Measurements from ENCODE around the gene HES3.
"Not testable (repeated sequence)": the region's sequence is repeated elsewhere in the genome, so short reads cannot be mapped to it uniquely, and the experiment has no call there.

HES3 gene

DNA sequence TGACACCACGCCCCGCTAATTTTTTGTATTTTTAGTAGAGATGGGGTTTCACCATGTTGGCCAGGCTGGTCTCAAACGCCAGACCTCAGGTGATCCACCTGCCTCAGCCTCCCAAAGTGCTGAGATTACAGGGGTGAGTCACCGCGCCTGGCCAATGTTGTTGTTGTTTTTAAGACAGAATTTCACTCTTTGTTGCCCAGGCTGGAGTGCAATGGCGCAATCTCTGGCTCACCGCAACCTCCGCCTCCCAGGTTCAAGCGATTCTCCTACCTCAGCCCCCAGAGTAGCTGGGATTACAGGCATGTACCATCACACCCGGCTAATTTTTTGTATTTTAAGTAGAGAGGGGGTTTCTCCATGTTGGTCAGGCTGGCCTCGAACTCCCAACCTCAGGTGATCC, 24.3 kb upstream of the HES3 start:
- not testable (repeated sequence) for DNase-seq (ENCODE audit: low read depth in 2 of 2)

DNA sequence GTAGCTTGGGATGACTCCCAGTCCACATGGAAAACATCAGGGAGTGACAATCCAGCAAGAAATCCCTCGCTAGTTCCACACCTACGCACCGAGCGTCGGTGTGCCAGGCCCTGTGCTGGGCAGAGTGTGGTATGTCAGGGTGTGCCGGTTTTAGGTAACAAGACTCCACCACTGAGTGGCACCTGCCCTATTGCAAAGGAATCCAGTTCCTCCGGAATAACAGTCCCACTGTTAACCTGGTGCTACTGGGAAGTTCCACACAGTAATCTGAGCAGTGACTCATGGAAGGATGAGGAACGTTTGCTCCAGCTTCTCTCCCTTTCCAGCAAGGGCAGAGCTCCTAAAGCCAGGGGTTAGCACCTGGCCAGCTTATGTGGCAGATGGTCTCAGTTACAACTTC, 23.7 kb upstream of the HES3 start:
- no peak for DNase-seq (ENCODE audit: low read depth in 2 of 2)

DNA sequence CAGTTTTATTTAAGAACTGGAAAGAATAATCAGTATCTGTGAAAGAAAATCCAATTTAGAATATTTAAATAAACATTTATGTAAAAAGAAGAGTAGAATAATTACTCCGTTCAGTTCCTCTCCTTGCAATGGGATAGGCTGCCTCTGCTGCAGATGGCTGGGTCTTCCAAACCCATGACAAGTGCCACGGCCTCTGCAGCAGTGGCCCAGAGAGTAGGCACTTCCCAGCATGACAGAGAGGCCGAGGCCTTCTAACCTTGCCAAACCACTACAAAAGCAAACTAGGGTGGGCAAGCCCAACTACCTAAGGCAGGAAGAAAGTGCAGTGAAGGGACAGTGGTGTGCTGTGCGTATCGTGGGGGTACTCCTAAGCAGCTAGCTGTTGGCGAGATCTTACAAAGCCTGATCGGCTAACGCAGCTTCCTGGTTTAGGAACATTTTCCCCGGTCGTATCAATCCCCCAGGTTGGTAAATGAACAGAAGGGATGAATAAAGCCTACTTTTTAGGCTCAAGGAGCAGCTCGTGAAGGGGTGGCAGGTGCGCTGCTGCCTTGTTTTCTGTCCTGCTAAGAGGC, 22.7 kb upstream of the HES3 start:
- no peak for DNase-seq (ENCODE audit: low read depth in 2 of 2)

DNA sequence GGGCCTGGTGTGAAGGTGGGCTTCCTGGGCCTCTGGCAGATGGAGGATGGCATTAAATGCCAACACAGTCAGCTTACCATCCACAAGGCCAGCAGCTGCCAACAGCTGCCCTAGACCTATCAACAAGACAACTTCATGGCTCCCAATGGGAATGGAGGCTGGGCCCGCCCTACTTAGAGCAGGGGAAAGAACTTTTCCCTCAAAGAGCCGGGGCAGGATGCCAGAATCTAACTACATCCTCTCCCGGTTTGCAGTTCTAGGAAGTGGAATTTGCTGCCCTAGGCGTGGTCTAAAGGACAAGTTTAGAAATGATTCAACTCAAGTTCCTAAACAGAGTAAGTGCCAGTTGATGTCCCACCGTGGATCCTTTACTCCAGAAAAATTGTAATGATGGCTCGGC, 21.3 kb upstream of the HES3 start:
- DNase-seq (ENCODE audit: low read depth in 2 of 2), result no peak

DNA sequence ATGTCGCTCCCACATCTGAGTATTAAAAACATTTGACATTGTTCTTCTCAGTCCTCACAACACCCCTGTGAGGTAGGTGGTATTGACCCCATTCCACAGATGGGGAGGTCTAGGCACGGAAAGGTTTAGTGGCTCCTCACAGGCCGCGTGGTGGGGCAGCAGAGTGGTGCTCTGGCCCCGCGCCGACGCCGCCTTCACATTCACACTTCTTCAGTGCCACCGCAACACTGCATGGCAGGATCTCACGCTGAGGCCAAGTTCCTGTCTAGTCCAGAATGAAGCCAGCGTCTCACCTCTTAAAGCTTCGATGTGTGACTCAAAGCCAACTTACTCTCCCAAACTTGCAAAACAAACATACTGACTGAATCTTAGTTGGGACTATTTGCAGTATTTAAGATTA, 20.4 kb upstream of the HES3 start:
- no peak for DNase-seq (ENCODE audit: low read depth in 2 of 2)

DNA sequence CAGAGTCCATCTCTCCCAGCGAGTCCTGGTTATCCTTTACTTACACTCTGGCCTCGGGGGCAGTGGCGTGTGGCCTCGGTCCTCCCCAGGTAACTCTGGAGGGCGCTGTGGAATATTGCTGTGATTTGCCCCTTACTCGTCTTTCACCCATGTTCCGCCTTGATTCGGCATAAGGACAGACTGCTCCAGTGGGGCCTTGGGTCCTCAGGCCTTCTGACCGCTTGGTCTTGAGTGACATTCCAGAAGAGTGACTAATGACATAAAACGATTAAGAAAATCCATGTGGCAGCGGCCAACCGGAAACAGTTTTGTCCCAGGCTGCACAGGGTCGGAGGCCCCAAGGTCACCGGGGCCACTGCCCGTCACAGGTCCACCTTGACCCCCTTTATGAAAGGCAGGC, 19.3 kb upstream of the HES3 start:
- no peak for DNase-seq (ENCODE audit: low read depth in 2 of 2)

DNA sequence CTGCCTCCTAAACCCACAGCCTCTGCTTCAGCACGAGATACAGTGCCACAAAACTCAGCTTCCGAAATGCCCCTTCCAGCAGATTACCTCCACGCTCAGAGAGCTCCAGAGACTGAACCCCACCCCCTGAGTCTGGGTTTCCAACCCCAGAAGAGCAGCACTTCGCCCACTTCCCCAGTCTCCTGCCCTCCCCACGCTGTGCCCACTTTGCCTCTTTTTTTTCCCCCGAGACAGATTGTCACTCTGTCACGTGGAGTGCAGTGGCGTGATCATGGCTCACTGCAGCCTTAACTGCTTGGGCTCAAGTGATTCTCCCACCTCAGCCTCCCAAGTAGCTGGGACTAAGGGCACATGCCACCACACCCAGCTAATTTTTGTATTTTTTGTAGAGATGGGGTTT, 18.3 kb upstream of the HES3 start:
- DNase-seq (ENCODE audit: low read depth in 2 of 2), result no peak

DNA sequence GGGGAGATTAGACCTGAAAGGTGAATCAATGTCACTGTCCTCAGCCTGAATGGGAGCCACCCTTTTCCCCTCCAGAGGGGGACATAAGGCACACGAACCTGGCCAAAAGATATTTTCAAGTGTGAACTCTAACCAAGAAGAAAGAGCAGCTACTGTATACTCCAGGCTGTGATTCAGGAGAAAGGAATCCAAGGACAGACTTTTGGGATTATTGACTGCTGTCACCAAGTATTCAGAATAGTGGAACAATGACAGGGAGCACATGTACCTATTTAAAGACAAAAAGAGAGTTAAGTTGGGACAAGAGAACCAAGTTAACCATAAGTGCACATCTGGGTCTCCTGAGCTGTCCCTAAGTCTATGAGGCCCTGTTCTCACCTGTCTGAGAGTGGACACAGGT, 10.6 kb upstream of the HES3 start:
- no peak for DNase-seq (ENCODE audit: low read depth in 2 of 2)

DNA sequence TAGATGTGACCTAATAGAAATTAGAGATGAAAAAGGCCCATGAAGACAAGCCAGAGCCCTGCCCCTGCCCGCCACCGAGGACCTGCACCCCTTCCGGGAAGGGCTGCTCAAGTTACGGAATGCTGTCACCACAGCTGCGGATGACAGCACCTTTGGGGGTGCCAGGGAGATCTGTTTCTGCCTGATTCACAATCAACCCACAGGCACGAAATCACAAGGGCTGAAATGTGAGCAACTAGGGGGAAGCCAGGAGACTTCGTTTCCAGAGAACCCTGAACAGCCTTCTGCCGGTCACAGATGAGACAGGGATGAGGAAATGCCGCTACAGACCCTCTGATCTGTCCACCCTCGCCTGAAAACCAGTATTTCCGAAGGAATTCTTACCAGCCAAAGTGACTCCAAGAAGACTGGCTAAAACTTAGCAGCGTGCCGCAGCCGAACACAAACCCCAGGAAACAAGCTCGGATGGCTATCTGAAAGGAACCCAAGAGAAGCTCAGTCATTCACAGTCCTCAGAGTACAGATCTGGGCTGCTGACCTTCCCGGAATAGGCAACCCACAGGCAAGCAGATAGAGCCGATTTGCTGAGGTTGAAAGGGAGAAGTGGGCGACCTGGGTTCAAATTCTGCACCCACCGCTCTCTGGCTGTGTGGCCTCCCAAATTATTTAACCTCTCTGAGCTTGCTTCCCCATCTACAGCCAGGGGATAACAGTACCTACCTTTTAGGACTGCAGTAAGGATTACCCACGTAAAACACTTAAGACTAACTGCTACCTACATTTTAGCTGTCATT, 9.3 kb upstream of the HES3 start:
- DNase-seq (ENCODE audit: low read depth in 2 of 2), result no peak

DNA sequence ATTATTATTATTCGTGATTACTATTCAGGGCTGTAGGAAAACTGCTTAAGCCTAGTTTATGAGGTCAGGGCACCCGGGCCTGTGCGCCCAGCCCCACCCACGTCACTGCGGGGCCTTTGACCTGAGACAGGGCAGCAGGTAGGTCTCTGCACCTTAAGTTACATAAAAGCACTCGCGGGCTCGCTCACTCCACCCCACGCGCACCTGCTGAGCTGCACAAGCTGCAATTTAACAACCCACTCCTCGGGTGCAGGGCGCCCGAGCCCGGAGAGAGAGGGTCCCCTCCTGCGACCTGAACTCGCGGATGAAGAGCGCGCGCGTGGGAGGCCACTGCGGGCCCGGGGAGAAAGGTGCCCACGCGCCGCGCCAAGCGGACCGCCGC, 8.7 kb upstream of the HES3 start:
- no peak for DNase-seq (ENCODE audit: low read depth in 2 of 2)

DNA sequence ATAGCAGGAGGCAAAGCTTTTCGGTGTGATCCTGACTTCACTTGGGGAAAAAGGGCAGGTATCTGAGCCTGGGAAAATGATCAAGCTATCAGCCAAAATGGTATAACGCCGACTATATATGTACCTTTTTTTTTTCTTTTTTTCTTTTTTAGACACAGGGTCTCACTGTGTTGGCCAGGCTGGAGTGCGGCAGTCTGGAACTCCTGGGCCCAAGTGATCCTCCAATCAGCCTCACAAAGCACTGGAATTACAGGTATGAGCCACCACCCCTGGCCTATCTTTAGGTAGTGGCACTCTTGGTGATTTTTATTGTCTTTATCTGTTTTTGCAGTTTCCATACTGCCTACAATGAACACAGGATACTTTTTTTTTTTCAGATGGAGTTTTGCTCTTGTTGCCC, 6.9 kb upstream of the HES3 start:
- no peak for DNase-seq (ENCODE audit: low read depth in 2 of 2)

DNA sequence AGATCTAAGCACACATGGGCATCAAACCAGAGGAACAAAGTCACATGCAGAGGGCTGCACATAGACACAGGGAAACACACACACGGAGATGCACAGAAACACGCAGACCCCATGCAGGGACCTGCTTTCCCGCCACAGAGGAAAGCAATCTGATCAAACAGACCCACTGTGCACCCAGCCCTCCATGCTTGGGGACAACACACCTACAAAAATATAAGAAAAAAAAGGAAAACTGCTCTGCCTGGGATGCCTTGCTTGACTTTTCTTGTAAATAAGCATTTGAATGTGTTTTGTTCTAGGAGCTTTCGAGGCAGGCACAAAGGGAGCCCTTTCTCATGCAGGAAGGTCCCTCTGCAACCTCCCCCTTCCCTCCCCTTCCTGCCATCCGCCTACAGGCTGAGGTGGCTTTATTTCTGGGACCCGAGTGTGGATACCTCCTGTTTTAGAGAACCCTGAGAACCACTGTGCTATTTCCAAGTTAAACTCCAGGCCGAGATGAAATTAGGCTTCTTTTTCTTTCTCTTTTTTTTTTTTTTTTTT, 4.7 kb upstream of the HES3 start:
- no peak for DNase-seq (ENCODE audit: low read depth in 2 of 2)

DNA sequence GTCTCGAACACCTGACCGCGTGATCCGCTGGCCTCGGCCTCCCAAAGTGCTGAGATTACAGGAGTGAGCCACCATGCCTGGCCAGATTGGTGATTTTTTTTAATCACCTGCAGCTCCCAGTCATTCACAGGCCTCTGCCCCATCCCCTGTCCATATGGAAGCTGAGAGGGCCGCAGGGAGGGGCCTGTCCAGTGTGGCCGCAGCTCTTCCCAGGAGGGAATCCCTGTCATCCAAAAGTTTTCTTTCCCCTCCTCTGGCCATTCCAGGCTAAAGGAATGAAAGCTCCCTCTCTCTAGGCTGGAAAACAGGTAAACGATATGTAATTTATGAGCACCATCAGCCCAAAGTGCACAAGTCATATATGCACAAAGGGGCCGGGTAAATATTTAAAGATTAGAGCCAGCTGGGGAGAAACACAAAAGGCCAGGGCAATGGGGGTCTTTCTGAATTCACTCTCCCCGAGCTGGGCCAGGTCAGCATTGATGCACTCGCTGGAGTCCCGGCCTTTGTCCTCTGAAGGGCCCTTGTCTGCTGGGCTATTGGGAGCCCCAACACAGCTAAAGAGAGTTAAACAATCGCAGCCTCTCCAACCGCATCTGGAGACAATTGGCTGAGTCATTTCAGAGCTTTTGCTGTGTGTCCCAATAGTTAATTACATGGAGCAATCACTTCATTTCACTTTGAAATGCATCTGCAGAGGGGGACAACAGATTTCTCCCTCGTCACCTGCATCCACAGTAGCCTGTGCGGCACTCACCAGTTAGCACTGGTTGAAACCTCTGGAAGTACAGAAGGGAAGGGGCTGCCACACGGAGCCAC, 3.8 kb upstream of the HES3 start:
- DNase-seq (ENCODE audit: low read depth in 2 of 2), result peak; percentile 49 to 55

DNA sequence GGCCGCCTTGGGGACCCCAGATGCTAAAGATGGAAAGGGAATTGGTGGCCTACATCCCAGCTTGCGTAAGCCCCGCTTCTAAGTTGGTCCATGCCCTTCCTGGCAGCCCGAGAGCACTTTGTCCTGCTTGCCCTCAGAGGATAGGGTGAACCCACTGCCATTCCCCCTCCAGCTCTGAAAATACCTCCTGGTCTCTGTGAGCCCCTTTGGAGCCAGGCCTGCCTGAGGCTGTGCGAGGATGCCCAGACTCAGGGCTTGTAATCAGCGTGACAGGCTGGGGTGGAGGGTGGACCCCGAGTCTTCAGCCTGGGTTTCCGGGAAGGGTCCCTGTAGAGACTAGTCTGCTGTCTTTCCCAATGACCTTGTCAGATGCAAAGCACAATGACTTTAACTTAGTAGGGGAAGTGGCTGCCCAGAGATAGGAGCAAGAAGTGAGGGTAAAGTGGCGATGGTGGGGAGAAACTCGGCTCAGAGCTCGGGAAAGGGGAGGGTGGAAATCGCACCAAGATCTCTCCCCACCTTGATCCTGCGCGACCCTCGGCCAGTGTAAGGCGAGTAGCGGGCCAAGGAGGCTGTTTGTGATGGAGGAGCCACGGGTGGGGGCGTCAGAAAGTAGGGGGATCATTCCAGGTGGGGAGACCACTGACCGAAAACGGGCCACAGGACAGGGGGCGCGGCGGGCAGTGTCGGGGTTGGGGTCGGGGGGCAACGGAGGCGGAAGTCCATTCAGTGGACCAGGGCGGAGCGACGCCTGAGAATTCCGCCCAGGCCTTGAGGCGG, 2.7 kb upstream of the HES3 start:
- no peak for DNase-seq (ENCODE audit: low read depth in 2 of 2)

DNA sequence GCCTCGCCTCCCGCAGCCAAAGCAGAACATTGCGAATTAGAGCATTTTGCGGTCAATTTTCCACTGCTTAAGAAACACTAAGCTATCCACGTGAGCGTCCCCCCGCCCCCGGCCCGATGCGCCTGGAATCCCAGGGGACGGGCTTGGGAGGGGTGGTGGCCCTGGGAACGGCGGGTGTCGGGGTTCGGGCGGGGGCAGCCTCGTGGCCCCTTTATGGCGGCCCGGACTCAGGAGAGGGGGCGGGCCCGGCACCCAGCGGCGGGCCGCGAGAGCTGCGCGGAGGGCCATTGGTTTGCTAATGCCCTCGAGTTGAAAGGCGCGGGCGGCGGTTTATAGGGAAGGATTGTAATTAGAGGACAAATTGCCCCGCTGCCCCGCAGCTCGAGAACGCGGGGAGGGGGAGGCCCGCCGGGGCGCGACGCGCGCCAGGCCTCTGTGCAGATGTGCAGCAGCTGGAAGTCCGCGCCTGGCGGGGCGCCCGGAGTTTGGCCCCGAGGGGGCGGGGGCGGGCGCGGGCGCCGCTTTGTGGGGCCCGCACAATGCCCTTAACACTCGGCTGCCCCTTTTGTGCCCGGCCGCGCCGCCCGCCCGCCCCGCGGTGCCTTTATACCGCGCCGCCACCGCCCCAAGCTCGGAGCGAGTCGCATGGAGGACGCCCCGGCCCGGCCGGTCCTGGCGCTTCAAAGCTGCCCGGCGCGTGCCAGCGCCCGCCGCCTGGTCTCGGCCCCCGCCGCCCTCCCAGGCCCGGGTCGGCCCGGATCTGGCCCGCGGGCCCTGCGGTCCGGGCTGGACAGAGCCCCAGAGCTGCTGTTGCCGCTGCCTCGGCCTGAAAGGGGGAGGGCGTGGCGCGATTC, 1.9 kb upstream of the HES3 start:
- DNase-seq (ENCODE audit: low read depth in 2 of 2), result no peak

DNA sequence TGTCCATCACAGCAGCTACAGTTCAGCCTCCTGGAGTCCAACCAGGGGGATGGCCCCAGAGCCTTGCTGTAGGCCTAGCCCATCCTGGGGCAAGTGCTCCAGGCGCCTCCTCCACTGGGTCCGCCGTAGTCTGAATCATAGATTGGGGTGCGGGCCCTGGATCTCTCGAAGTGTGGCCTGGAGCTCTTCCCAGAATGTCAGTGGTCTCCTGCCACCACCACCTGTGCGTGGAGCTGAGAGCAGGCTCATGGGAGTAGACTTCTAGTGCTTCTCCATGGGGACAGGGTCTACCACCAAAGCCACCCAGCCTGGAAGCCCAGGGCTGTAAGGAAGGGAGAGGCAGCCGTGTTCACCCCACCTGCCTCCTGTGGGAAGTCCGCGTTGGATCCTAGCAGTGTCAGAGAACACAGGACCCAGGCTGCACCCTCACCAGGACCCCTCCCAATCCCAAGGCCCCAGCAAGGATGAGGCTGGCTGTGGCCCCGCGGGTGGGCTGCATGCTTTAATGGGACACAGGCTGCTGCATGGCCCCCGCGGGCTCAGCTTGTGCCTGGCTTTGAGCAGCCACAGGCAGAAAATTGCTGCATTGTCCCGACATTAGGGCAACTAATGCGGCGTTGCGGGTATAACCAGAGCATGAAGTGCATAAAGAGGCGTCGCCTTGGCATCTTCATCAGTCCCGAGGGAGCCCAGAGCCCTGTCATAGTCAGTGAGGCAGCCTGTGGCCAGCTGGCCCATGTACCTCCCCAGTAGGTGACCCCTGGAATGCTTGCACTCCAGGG, 735 bp upstream of the HES3 start:
- no peak for DNase-seq (ENCODE audit: low read depth in 2 of 2)

DNA sequence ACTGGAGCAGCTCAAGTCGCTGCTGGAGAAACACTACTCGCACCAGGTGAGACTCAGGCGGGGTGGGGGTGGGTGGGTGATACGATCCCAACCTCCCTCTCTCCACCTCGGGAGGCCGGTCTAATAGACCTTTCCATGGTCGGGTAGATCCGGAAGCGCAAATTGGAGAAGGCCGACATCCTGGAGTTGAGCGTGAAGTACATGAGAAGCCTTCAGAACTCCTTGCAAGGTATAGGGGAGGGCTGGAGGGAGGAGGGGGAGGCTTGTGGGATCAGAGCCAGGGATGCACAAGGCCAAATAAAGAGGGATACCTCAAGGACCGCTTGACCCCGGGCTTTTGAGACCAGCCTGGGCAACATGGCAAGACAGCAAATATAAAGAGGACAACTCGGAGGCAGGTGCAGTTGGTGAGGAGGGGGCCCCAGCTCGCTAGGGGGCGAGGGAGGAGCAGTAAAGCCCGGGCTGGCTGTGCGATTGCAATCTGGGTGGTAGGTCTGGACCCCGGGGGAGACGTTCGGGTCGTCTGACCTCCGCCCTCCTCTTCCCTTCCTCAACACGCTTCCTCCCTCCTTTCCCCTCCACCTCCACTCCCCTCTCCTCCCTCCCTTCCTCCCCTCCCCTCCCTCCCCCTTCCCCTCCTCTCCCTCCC, 546 bp downstream of the HES3 start:
- no peak for DNase-seq (ENCODE audit: low read depth in 2 of 2)

DNA sequence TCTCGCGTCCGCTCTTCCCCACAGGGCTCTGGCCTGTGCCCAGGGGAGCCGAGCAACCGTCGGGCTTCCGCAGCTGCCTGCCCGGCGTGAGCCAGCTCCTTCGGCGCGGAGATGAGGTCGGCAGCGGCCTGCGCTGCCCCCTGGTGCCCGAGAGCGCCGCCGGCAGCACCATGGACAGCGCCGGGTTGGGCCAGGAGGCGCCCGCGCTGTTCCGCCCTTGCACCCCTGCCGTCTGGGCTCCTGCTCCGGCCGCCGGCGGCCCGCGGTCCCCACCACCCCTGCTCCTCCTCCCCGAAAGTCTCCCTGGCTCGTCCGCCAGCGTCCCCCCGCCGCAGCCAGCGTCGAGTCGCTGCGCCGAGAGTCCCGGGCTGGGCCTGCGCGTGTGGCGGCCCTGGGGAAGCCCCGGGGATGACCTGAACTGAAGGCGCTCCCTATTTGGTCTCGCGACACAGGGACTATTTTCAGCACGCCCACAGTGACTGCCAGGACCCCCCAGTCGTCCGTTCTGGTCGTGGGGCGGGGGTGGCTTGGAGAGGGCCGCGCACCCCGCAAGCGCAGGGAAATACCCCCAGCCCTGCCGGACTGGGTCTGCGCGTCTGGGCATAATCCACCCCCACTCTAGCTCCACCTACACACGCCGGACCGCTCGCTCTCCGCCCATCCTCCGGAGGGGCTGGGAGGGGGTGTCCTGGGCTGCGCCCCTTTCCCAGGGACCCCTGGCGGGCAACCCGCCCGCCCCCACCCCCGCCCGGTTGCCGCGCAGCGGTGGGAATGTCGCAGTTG, 1.3 kb downstream of the HES3 start:
- DNase-seq (ENCODE audit: low read depth in 2 of 2), result peak; percentile 45 to 49

Measured in fibroblast of skin of left quadriceps (primary cell).